Activated naive CD8-positive, alpha-beta T cell treated with anti-CD3 and anti-CD28 coated beads, Interleukin-2, amount 10 ng/mL, durations not matched to agents 7 days and 5 days (primary cell): ENCODE measurements around the gene ASB3. TPM values are rescaled to one million over a fixed set of nuclear protein-coding genes. Genes with fewer than 3 reads are reported as not detected.
"Not testable (repeated sequence)": the region's sequence is repeated elsewhere in the genome, so short reads cannot be mapped to it uniquely, and the experiment has no call there.

Experiments used
- ATAC-seq: fragments of 150-1000 bp; cut with Tn5 transposase; one replicate; pipeline ENCODE4 v1.10.0; 2021; ENCODE audit warnings: low read depth, moderate library complexity
- POLR2A ChIA-PET: fragments of 350-600 bp; sonication (Branson Sonifier 250); formaldehyde crosslinking; loops from one replicate; lab custom pipeline; 2021; ENCODE audit warnings: antibody characterized with exemption; lab: Charles Lee
- DNase-seq: peaks from one replicate; pipeline ENCODE4 v3.0.0; 2021
- H3K27ac Mint-ChIP-seq: one replicate; pipeline ENCODE4 v1.8.0; 2022; ENCODE audit warnings: mild to moderate bottlenecking, mixed read lengths
- H3K27me3 Mint-ChIP-seq: one replicate; pipeline ENCODE4 v1.8.0; 2022; ENCODE audit warnings: mild to moderate bottlenecking, moderate library complexity, mixed read lengths
- H3K36me3 Mint-ChIP-seq: one replicate; pipeline ENCODE4 v1.8.0; 2021; ENCODE audit warnings: mild to moderate bottlenecking, mixed read lengths
- H3K4me1 Mint-ChIP-seq: one replicate; pipeline ENCODE4 v1.8.0; 2021; ENCODE audit warnings: mixed read lengths
- H3K4me3 Mint-ChIP-seq: one replicate; pipeline ENCODE4 v1.8.0; 2022; ENCODE audit warnings: mild to moderate bottlenecking, moderate library complexity, mixed read lengths
- H3K9me3 Mint-ChIP-seq: one replicate; pipeline ENCODE4 v1.8.0; 2021; ENCODE audit warnings: mixed read lengths
- total RNA-seq, 2 experiments: library from RNA; stranded (reverse); gene quantifications; one replicate each; pipeline ENCODE4 v1.2.3, GENCODE V29; 2021

Gene ASB3
- total RNA-seq, 2 experiments from 2014 or later = 29.8 to 32.1 TPM

GRCh38 chr2:53750041-53750768 is 36.5 kb downstream of the ASB3 start:
- Mint-ChIP-seq H3K4me3 (no peak overlapping the region), H3K27me3 (no peaks in the 10 kb centered on the region), H3K9me3 (no peaks in the 10 kb centered on the region), H3K36me3 (peaks cover 31% of the 10 kb centered on the region), H3K4me1 (peaks cover 1% of the 10 kb centered on the region), H3K27ac (no peak overlapping the region)
- DNase-seq = no peak
- no peak for ATAC-seq
- POLR2A ChIA-PET = no interaction called here

- Mint-ChIP-seq H3K27me3 (no peaks in the 10 kb centered on the region), H3K27ac (no peak overlapping the region), H3K36me3 (peaks cover 37% of the 10 kb centered on the region), H3K9me3 (no peaks in the 10 kb centered on the region), H3K4me3 (no peak overlapping the region), H3K4me1 (peaks cover 2% of the 10 kb centered on the region)
- POLR2A ChIA-PET = no interaction called here
- DNase-seq = no peak
- ATAC-seq = no peak
Observed at GRCh38 chr2:53744395-53745065, 42.2 kb downstream of the ASB3 start.

- ATAC-seq (no peak), DNase-seq (no peak)
- Mint-ChIP-seq H3K36me3 (peaks cover 24% of the 10 kb centered on the region), H3K4me1 (peaks cover 2% of the 10 kb centered on the region), H3K27ac (no peak overlapping the region), H3K27me3 (no peaks in the 10 kb centered on the region), H3K9me3 (no peaks in the 10 kb centered on the region), H3K4me3 (no peak overlapping the region)
- POLR2A ChIA-PET = interaction anchor here (0.6 kb wide), 1 partner anchor 704 kb away, joined by 3 read pairs; no protein-coding TSS in a partner anchor
Observed at GRCh38 chr2:53740170-53740569, 46.6 kb downstream of the ASB3 start.

- peaks cover 33% of the 10 kb centered on the region for H3K36me3 Mint-ChIP-seq
- H3K27me3 Mint-ChIP-seq = no peaks in the 10 kb centered on the region
- POLR2A ChIA-PET = no interaction called here
- ATAC-seq (no peak), DNase-seq (no peak)
- H3K9me3 Mint-ChIP-seq = no peaks in the 10 kb centered on the region
- H3K4me1 Mint-ChIP-seq = peaks cover 2% of the 10 kb centered on the region
- H3K27ac Mint-ChIP-seq = no peak overlapping the region
- H3K4me3 Mint-ChIP-seq = no peak overlapping the region
Observed at GRCh38 chr2:53739032-53739431, 47.7 kb downstream of the ASB3 start.

- Mint-ChIP-seq H3K27me3 (no peaks in the 10 kb centered on the region), H3K4me1 (no peaks in the 10 kb centered on the region), H3K4me3 (no peak overlapping the region), H3K27ac (no peak overlapping the region), H3K36me3 (peaks cover 32% of the 10 kb centered on the region), H3K9me3 (no peaks in the 10 kb centered on the region)
- POLR2A ChIA-PET = no interaction called here
- no peak for ATAC-seq
- no peak for DNase-seq
Observed at GRCh38 chr2:53737091-53737490, 49.7 kb downstream of the ASB3 start.

- POLR2A ChIA-PET = no interaction called here
- H3K4me1 Mint-ChIP-seq = peaks cover 4% of the 10 kb centered on the region
- H3K27me3 Mint-ChIP-seq = no peaks in the 10 kb centered on the region
- H3K4me3 Mint-ChIP-seq = no peak overlapping the region
- no peak for DNase-seq
- H3K36me3 Mint-ChIP-seq = peaks cover 26% of the 10 kb centered on the region
- no peak overlapping the region for H3K27ac Mint-ChIP-seq
- H3K9me3 Mint-ChIP-seq = peaks cover 6% of the 10 kb centered on the region
- no peak for ATAC-seq
Observed at GRCh38 chr2:53729143-53729762, 57.5 kb downstream of the ASB3 start.

- Mint-ChIP-seq H3K27me3 (no peaks in the 10 kb centered on the region), H3K4me1 (peaks cover 4% of the 10 kb centered on the region), H3K27ac (no peak overlapping the region), H3K4me3 (no peak overlapping the region), H3K36me3 (peaks cover 23% of the 10 kb centered on the region), H3K9me3 (peaks cover 6% of the 10 kb centered on the region)
- ATAC-seq (no peak), DNase-seq (no peak)
- POLR2A ChIA-PET = no interaction called here
Observed at GRCh38 chr2:53727921-53728320, 58.8 kb downstream of the ASB3 start.

GRCh38 chr2:53725662-53726061 is 61.1 kb downstream of the ASB3 start:
- Mint-ChIP-seq H3K27me3 (no peaks in the 10 kb centered on the region), H3K27ac (no peak overlapping the region), H3K4me1 (peaks cover 4% of the 10 kb centered on the region), H3K9me3 (peaks cover 6% of the 10 kb centered on the region), H3K36me3 (peaks cover 33% of the 10 kb centered on the region), H3K4me3 (no peak overlapping the region)
- no peak for ATAC-seq
- DNase-seq = no peak
- POLR2A ChIA-PET = no interaction called here

GRCh38 chr2:53724536-53724935 is 62.2 kb downstream of the ASB3 start:
- Mint-ChIP-seq H3K36me3 (peaks cover 30% of the 10 kb centered on the region), H3K27me3 (no peaks in the 10 kb centered on the region), H3K9me3 (peaks cover 6% of the 10 kb centered on the region), H3K4me3 (no peak overlapping the region), H3K4me1 (peaks cover 4% of the 10 kb centered on the region), H3K27ac (no peak overlapping the region)
- no peak for DNase-seq
- POLR2A ChIA-PET = no interaction called here
- ATAC-seq = no peak

- DNase-seq, POLR2A ChIA-PET, H3K27me3 Mint-ChIP-seq, H3K27ac Mint-ChIP-seq, H3K4me3 Mint-ChIP-seq, ATAC-seq, H3K4me1 Mint-ChIP-seq, H3K9me3 Mint-ChIP-seq: not testable (repeated sequence)
- H3K36me3 Mint-ChIP-seq = peaks cover 35% of the 10 kb centered on the region
Observed at GRCh38 chr2:53720944-53721343, 65.8 kb downstream of the ASB3 start.

GRCh38 chr2:53715568-53715967 is 71.2 kb downstream of the ASB3 start:
- Mint-ChIP-seq H3K4me1 (no peaks in the 10 kb centered on the region), H3K27me3 (no peaks in the 10 kb centered on the region), H3K27ac (no peak overlapping the region), H3K36me3 (peaks cover 23% of the 10 kb centered on the region), H3K9me3 (peaks cover 4% of the 10 kb centered on the region), H3K4me3 (no peak overlapping the region)
- DNase-seq (no peak), ATAC-seq (no peak)
- POLR2A ChIA-PET = no interaction called here

- Mint-ChIP-seq H3K27ac (no peak overlapping the region), H3K4me3 (no peak overlapping the region), H3K36me3 (peaks cover 53% of the 10 kb centered on the region), H3K4me1 (no peaks in the 10 kb centered on the region), H3K27me3 (no peaks in the 10 kb centered on the region), H3K9me3 (peaks cover 18% of the 10 kb centered on the region)
- POLR2A ChIA-PET = no interaction called here
- ATAC-seq (no peak), DNase-seq (no peak)
Observed at GRCh38 chr2:53711271-53711780, 75.4 kb downstream of the ASB3 start.

GRCh38 chr2:53708988-53709387 is 77.8 kb downstream of the ASB3 start:
- no peak overlapping the region for H3K27ac Mint-ChIP-seq
- H3K4me1 Mint-ChIP-seq = no peaks in the 10 kb centered on the region
- no peak overlapping the region for H3K4me3 Mint-ChIP-seq
- H3K9me3 Mint-ChIP-seq = peaks cover 18% of the 10 kb centered on the region
- H3K27me3 Mint-ChIP-seq = no peaks in the 10 kb centered on the region
- peaks cover 53% of the 10 kb centered on the region for H3K36me3 Mint-ChIP-seq
- POLR2A ChIA-PET = no interaction called here
- ATAC-seq (no peak), DNase-seq (no peak)
